Cardiac fibroblast (primary cell): ENCODE data around the gene STYXL2.

Experiments
- DNase-seq, 2 donors: peaks; one replicate each; pipeline versions ENCODE4 v3.0.0 to v3.0.0-alpha.2; 2010; ENCODE audit warnings: low read depth in 2 of 2
- H3K4me3 ChIP-seq, 2 donors: replicated peaks in 1 of 2; 1 replicate in 1 of 2; 2 replicates in 1 of 2; pipeline ENCODE4 v1.5.1; 2011; ENCODE audit warnings: low read depth in 2 of 2, low read length in 2 of 2, mild to moderate bottlenecking in 2 of 2, moderate library complexity in 1 of 2
- CTCF ChIP-seq: IDR thresholded peaks from one replicate; pipeline ENCODE4 v1.5.1; 2011; ENCODE audit warnings: low read depth, mild to moderate bottlenecking, low read length, inconsistent platforms

STYXL2 gene

DNA sequence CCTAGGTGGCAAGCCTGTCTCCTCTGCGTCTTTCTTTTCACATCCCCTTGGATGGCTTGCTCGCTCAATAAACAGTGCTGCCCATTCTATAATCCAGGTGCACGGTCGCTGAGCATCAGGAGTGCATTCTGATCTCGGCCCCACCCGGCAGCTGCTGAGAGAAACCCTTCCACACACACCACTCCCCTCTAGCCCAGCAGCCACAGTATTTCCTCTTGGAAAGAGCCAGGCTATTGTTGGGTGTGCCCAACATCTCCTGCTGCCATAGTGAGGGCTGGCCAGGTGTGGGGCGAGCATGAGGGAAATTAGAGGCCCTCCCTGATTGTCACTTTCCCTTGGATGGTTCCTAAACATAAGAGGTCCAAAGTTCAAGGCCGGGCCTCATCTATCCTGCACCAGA, 28.4 kb upstream of the STYXL2 start:
- H3K4me3 ChIP-seq, result no peak overlapping the region
- no peak for DNase-seq
- TF ChIP-seq CTCF, result no peak

DNA sequence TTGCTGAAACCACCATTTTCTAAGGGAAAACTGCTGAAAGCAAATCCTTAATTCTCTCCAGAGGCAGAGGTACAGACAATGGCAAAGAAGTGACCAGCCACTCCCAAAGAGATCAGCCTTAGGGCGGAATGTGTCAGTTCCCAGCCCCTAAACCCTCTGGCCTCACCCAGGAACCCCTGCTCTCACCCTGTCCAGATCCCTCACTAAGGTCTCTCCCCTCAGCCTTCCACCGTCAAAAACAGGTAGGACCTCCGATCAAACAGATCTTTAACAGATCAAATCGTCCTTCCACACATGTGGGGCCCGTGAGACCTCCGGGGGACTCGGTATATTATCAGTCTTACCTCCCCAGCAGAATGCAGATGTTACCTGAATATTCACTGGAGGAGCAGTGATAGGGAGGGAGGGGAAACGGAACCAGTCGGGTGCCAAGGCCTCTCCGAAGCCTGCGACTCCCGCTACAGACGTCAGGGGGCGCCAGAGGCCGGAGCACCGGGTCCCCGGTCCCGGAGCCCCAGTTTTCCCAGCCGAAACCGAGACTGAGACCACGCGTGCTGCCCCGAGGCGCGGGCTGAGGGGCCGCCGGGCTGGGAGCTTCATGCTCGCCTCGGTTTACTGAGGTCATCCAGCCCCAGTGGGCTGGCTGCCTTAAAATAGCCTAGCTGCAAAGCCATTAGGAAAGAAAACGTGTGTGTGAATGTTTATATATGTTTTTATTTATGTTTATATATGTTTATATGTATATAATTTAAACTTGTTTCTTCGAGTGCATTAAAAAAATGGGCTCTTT, 27.3 kb upstream of the STYXL2 start:
- peak; percentile 94 for TF ChIP-seq CTCF
- peak overlapping the region; percentile 32 to 34 for H3K4me3 ChIP-seq
- peak; percentile 50 to 59 for DNase-seq

DNA sequence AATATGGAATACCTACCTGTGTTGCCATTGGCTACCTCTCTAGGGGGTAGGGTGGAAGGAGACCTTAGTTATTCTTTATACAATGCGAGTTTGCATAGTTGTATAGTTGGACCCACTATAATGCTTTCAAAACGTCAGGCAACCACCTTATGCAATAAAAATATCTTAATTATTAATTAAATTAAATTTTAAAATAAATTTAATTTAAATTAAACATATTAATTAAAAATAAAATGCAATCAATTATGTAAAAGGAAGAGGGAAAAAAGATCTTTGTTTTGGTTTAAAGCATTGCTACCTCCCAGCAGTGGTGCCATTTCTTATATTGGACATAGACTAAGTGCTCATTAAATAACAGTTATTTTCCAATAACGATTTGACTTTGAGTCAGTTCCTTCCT, 26.0 kb upstream of the STYXL2 start:
- no peak for DNase-seq
- TF ChIP-seq CTCF, result no peak
- no peak overlapping the region for H3K4me3 ChIP-seq

- no peak for DNase-seq
Measured at GRCh38 chr1:167068761-167069160, 25.1 kb upstream of the STYXL2 start.

GRCh38 chr1:167071286-167071685, 22.6 kb upstream of the STYXL2 start:
- H3K4me3 ChIP-seq, result no peak overlapping the region
- TF ChIP-seq CTCF, result no peak
- no peak for DNase-seq

More at GRCh38 chr1:167068761-167069160, 25.1 kb upstream of the STYXL2 start:
- no peak for TF ChIP-seq CTCF
- no peak overlapping the region for H3K4me3 ChIP-seq

DNA sequence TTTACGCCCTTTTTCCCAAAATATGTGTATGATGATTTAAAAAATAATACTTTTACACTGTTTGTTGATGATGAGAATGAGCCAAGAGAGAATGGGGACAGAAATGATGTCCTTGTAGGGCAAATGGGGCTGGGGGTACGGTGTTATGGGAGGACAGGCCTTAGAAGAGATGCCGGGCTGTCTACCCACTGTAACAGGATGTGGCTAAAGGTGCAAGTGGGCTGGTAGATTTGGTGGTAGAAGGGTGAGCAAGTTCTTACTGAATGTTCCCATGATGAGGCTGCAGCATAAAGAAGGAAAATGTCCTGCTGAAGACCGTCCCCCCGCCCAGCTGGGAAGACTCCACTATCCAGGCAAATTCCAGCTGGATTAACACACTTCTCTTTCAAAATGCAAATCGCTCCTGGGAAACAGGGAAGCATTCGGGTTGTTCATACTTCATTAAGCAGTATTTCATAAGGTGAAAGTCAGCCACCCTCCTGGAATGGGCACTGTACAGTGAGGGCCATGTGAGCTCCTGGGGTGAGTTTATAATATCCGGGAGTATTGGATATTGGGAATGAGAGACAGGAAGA, 17.7 kb upstream of the STYXL2 start:
- no peak for DNase-seq
- no peak for TF ChIP-seq CTCF
- H3K4me3 ChIP-seq, result no peak overlapping the region
